ENCODE results near the gene KPTN.
A peak's percentile ranks its signal among the peaks of the same experiment; 100 is the strongest.

KPTN gene

GRCh38 chr19:47483800-47484690 lies at the start of gene KPTN:
Gene KPTN (minus strand): TSS chr19:47484219. CDS start chr19:47484160, 59 bp downstream.
- DNase-seq, result peak; percentile 96 to 97
- no peak for TF ChIP-seq GATA1 (IDR thresholded peaks at IDR 0.05; ENCODE audit: low read depth, low read length)
- TF ChIP-seq POLR2A (IDR thresholded peaks at IDR 0.05; ENCODE audit: low read length), result peak; percentile 83

- no peak for DNase-seq
- TF ChIP-seq POLR2A (IDR thresholded peaks at IDR 0.05; ENCODE audit: low read length), result no peak
- no peak for TF ChIP-seq GATA1 (IDR thresholded peaks at IDR 0.05; ENCODE audit: low read depth, low read length)
These were observed 47.8 kb upstream of the KPTN start for GRCh38 chr19:47531640-47532387.

GRCh38 chr19:47529018-47529742 lies 45.2 kb upstream of the KPTN start:
- TF ChIP-seq POLR2A (IDR thresholded peaks at IDR 0.05; ENCODE audit: low read length) (no peak), GATA1 (IDR thresholded peaks at IDR 0.05; ENCODE audit: low read depth, low read length) (no peak)
- no peak for DNase-seq

DNA sequence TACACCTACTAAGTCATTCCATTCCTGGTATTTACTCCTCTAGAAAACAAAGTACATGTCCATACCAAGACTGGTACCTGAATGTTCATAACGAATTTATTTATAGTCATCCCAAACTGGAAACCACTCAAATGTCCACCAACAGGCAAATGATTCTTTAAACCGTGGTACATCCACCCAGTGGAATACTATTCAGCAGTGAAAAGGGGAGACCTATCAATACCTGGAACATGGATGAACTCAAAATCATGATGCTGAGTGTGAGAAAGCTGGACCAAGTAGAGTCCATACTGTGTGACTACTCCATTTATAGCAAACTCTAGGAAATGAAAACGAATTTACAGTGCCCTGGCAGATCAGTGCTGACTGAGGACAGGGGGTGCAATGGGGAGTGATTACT lies 42.8 kb upstream of the KPTN start:
- TF ChIP-seq GATA1 (IDR thresholded peaks at IDR 0.05; ENCODE audit: low read depth, low read length) (no peak), POLR2A (IDR thresholded peaks at IDR 0.05; ENCODE audit: low read length) (no peak)
- DNase-seq, result no peak

DNA sequence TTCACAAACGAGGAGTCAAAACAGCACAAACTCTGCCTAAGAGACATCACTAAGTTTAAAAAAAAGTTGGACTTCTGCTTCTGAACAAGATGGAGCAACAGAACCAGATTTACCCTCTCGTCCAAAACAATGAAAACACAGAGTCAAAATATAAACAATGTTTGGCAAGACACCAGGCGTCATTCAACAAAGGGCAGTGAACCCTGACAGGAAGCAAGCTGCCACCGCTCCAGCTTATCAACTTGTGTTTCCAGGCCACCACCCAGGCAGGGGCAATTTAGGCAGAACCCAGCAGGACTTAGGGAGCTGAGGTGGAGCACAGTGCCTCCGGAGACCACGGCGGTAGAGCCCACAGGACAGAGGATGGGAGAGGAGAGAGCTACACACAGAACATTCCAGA lies 39.5 kb upstream of the KPTN start:
- TF ChIP-seq POLR2A (IDR thresholded peaks at IDR 0.05; ENCODE audit: low read length) (no peak), GATA1 (IDR thresholded peaks at IDR 0.05; ENCODE audit: low read depth, low read length) (no peak)
- DNase-seq, result no peak

DNA sequence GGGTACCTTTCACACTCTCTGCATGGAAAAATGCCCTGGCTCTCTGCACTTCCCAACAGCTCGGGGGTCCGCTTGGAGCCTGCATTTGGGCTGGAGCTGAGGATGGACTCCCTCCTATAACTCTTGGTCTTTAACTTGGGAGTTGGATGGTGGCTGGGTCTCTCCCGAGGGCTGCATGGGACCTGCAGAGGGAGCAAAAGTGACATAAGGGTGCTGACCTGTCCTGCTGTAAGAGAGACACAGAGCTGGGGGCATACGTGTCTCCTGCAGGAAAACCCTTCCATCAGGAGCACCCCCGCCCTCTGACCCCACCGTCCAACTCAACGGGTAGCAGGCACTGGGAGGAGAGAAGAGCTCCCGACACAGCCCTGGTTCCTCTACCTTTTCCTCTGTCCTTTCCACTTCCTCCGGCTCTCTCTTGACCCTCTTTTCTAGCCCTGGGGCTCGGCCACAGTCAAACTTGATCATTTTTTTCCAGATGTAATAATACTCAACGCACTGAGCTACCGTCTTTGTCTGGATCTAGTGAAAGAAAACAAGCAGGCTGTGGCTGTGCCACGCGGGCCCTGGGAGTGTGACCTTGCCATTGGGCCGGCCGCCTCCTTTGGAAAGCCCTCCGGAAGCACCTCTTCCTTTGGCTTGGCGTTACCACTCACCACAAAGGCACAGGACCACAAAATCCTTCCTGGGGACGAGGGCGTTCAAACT lies 37.6 kb upstream of the KPTN start:
- DNase-seq, result no peak

GRCh38 chr19:47520839-47521238 lies 36.8 kb upstream of the KPTN start:
- no peak for TF ChIP-seq GATA1 (IDR thresholded peaks at IDR 0.05; ENCODE audit: low read depth, low read length)
- no peak for TF ChIP-seq POLR2A (IDR thresholded peaks at IDR 0.05; ENCODE audit: low read length)
- DNase-seq, result no peak

More for the DNA sequence above, 37.6 kb upstream of the KPTN start:
- TF ChIP-seq GATA1 (IDR thresholded peaks at IDR 0.05; ENCODE audit: low read depth, low read length) (no peak), POLR2A (IDR thresholded peaks at IDR 0.05; ENCODE audit: low read length) (no peak)

DNA sequence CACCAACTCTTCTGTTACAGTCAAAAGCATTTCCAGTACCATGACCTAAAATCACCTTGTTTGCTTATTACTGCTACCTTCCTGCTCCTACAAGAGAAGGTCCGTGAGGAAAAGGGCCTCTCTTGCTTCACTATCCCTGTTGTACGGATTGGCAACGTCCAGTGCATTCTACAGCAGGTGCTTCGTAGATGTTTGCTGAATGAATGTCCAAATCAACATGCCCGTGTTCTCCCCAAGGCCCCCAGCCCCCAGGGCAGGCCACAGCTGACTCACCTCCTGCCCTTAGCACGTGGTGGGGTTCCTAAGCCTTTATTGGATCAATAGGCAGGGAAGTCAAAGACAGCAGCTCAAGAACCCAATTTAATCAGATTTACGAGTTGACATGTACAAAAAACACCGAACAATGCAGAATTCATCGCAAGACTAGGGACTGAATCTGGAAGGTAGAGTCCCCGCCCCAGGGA lies 36.4 kb upstream of the KPTN start:
- no peak for DNase-seq
- TF ChIP-seq POLR2A (IDR thresholded peaks at IDR 0.05; ENCODE audit: low read length) (no peak), GATA1 (IDR thresholded peaks at IDR 0.05; ENCODE audit: low read depth, low read length) (no peak)

DNA sequence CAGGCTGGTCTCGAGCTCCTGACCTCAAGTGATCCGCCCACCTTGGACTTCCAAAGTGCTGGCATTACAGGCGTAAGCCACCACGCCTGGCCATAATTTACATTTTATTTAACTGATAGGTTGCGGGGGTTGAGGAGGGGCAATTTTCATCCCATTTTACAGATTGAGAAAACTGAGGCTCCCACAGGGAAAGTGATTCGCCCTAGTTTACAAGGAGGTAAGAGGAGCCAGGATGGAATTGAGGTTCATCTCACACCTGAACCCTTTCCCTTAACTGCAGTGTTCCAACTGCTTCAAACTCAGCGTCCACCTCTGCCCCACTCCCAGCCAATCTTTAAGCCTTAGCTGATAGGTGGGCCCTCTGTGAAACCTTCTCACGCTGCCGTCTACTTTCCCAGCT lies 34.8 kb upstream of the KPTN start:
- TF ChIP-seq POLR2A (IDR thresholded peaks at IDR 0.05; ENCODE audit: low read length) (no peak), GATA1 (IDR thresholded peaks at IDR 0.05; ENCODE audit: low read depth, low read length) (no peak)
- DNase-seq, result no peak

GRCh38 chr19:47518139-47518538 lies 34.1 kb upstream of the KPTN start:
- TF ChIP-seq GATA1 (IDR thresholded peaks at IDR 0.05; ENCODE audit: low read depth, low read length) (no peak), POLR2A (IDR thresholded peaks at IDR 0.05; ENCODE audit: low read length) (no peak)
- no peak for DNase-seq

- peak; percentile 100 for DNase-seq
- TF ChIP-seq POLR2A (IDR thresholded peaks at IDR 0.05; ENCODE audit: low read length) (peak; percentile 95), GATA1 (IDR thresholded peaks at IDR 0.05; ENCODE audit: low read depth, low read length) (no peak)
These were observed 31.0 kb upstream of the KPTN start, which contains the start of gene NAPA for GRCh38 chr19:47514869-47515588. Gene NAPA (minus strand): TSS chr19:47515063. CDS start chr19:47514940, 123 bp downstream.

DNA sequence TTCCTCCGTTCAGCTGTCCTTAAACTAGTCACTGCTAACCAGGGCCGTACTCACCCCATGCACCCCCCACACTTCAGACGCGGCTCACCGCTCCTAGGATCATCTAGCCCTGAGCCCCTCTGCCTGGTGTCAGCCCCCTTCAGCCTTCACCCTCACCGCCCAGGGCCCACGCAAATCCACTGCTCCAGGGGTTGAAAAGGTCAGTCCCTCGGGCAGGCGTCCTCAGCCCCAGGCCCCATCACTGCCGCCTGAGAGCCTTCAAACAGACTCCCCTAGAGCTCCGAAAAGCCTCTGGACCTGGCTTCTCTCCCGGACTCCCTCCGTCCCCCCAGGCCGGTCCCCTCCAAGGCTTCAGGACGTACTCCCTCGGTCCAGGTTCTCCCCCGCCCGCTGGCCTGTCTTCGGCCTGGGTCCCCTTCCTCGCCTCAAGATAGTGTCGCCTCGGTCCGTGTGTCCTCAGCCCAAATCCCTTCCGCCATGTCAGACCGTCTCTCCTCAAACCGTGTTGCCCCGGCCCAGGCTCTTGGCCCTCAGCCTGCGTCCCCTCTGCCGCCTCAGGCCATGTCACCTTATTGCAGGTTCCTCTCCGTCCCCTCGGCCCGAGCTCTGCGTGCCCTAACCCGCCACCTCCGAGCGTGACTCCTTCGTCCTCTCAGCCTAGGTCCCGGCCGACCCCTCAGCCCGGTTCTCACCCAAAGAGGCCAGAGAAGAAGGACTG lies 30.3 kb upstream of the KPTN start:
- peak in 1 of 2 experiments; percentile 86 for DNase-seq
- no peak for TF ChIP-seq GATA1 (IDR thresholded peaks at IDR 0.05; ENCODE audit: low read depth, low read length)
- TF ChIP-seq POLR2A (IDR thresholded peaks at IDR 0.05; ENCODE audit: low read length), result no peak

All from erythroblast (primary cell).